Liver (tissue), 3 donors: ENCODE results near the gene ITGA8.

Source experiments
- ATF3 ChIP-seq: IDR thresholded peaks from 2 replicates; pipeline ENCODE4 v1.6.1; 2016; ENCODE audit warnings: antibody characterized with exemption
- CTCF ChIP-seq: fragments of 150-350 bp; IDR thresholded peaks from 2 replicates; pipeline ENCODE4 v1.5.1; 2017; ENCODE audit warnings: improper control_type of control experiment, low read depth, low read length; ENCODE audit not compliant: missing input control
- EGR1 ChIP-seq, 2 donors: IDR thresholded peaks; 2 replicates each; pipeline ENCODE4 v1.6.1; 2016 to 2018; ENCODE audit warnings: antibody characterized with exemption in 2 of 2, low read depth in 2 of 2
- FOXA2 ChIP-seq: IDR thresholded peaks from 2 replicates; pipeline ENCODE4 v1.6.1; 2016; ENCODE audit warnings: antibody characterized with exemption
- HNF4A ChIP-seq, 2 donors: conservative IDR thresholded peaks; 2 replicates each; pipeline ENCODE4 v1.6.1; 2016; ENCODE audit warnings: antibody characterized with exemption in 2 of 2, mild to moderate bottlenecking in 2 of 2
- HNF4G ChIP-seq: IDR thresholded peaks from 2 replicates; pipeline ENCODE4 v1.6.1; 2016; ENCODE audit warnings: antibody characterized with exemption
- JUND ChIP-seq, 2 donors: IDR thresholded peaks; 2 replicates each; pipeline ENCODE4 v1.6.1; 2016; ENCODE audit warnings: antibody characterized with exemption in 2 of 2
- MAX ChIP-seq: IDR thresholded peaks from 2 replicates; pipeline ENCODE4 v1.6.1; 2016; ENCODE audit warnings: antibody characterized with exemption
- RAD21 ChIP-seq, 2 donors: IDR thresholded peaks; 2 replicates each; pipeline ENCODE4 v1.6.1; 2016; ENCODE audit warnings: antibody characterized with exemption in 2 of 2, mild to moderate bottlenecking in 2 of 2
- REST ChIP-seq: IDR thresholded peaks from 2 replicates; pipeline ENCODE4 v1.6.1; 2016; ENCODE audit warnings: antibody characterized with exemption, mild to moderate bottlenecking
- RXRA ChIP-seq, 2 donors: IDR thresholded peaks; 2 replicates each; pipeline ENCODE4 v1.6.1; 2017 to 2018; ENCODE audit warnings: antibody characterized with exemption in 2 of 2, mild to moderate bottlenecking in 1 of 2
- SP1 ChIP-seq: IDR thresholded peaks from 2 replicates; pipeline ENCODE4 v1.6.1; 2018; ENCODE audit warnings: antibody characterized with exemption, mild to moderate bottlenecking
- TAF1 ChIP-seq: conservative IDR thresholded peaks from 2 replicates; pipeline ENCODE4 v1.6.1; 2016; ENCODE audit warnings: antibody characterized with exemption, mild to moderate bottlenecking
- YY1 ChIP-seq: IDR thresholded peaks from 2 replicates; pipeline ENCODE4 v1.6.1; 2016; ENCODE audit warnings: antibody characterized with exemption, mild to moderate bottlenecking
- donor health status: healthy.
- donor health status: healthy.

- TF ChIP-seq CTCF (no peak), YY1 (no peak), TAF1 (no peak), JUND (IDR thresholded peaks at IDR 0.05) (no peak), REST (no peak), RAD21 (IDR thresholded peaks at IDR 0.05) (no peak), MAX (no peak), EGR1 (IDR thresholded peaks at IDR 0.05; ENCODE audit: low read depth in 2 of 2) (no peak), SP1 (no peak), ATF3 (no peak), RXRA (IDR thresholded peaks at IDR 0.05) (no peak), HNF4A (conservative IDR thresholded peaks at IDR 0.05) (no peak), FOXA2 (no peak), HNF4G (no peak)
These were observed 214.4 kb downstream of the ITGA8 start for GRCh38 chr10:15505329-15505728.
